Hematopoietic multipotent progenitor cell treated with erythropoietin and hydrocortisone succinate and interleukin-3 and kit ligand, for 4 days (in vitro differentiated cells): ENCODE data around the gene MRPL58.
"Not testable (repeated sequence)": the region's sequence is repeated elsewhere in the genome, so short reads cannot be mapped to it uniquely, and the experiment has no call there.

Experiments used
- DNase-seq: peaks from one replicate; pipeline ENCODE4 v3.0.0-alpha.2; 2015

Gene MRPL58

DNA sequence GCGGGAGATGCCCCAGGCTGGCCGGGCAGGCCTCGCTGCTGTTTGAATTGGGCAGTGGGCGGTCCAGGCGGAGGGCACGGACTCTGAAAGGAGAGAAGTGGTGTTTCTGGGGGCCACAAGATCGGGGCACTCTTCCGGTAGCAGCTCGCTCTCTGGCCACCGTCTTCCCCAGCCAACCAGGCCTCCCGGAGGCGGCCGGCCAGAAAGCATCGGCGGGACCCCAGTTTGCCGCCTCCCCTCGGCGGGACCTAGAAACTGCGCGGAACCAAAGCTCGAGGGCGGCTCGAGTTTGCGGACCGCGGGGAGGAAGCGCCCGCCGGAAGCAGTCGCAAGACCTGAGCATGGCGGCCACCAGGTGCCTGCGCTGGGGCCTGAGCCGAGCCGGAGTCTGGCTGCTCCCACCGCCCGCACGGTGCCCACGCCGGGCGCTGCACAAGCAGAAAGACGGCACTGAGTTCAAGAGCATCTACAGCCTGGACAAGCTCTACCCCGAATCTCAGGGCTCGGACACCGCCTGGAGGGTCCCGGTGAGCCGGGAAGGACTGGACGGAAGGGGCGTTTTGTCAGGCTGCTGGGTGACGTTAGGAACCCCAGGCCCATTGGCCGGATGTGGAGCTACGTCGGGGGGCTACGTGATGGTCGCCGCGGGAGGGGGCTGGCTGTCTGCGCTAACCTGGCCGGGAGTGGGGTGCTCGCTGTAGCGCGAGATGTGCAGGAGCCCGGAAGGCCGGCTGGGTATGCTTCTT, at the start of gene MRPL58:
MRPL58 (plus strand) TSS at position 325 of the 746 bp plus-strand sequence; CDS start at position 342, 17 bp downstream.
- DNase-seq: peak; percentile 96

DNA sequence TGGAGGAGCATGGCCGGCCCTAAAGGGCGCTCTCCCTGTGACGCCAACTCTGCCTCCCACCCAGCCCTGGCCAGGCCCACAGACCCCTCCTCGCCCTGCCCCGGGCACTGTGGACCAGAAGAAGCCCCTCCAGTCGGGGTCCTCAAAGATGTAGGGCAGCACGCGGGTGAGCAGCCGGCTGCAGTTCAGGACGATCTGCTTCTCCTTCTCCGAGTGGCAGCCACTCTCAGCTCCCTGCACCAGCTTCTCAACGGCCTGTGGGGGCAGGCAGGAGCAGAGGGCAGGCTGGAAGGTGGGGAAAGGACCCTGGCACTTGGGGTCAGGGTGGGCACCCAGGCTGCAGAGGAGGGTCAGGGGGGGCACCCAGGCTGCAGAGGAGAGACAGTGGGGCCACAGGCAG, 48.8 kb upstream of the MRPL58 start:
- DNase-seq: peak; percentile 33

DNA sequence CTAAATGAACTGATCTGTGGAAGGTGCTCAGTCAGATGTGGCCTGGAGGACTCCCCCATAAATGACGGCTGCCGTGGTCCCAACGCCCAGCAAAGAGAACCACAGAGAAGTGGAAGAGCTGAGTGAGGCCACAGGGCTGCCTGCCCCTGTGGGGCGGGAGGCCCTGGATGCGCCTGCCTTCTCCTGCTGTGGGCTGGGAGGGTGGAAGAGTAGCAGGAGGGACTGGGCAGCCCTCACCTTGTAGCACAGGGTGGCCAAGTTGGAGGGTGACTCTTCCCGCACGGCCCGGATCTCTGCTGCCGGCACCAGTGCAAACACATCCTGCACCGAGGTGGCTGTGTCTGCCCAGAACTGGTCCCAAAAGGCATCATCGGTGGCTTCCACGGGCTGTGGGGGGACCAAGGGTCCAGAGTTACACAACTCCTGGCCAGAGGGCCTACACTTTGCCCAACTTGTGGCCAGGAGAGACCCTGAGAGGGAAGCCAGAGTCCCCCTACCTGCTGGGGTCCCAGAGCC, 48.2 kb upstream of the MRPL58 start:
- no peak for DNase-seq

DNA sequence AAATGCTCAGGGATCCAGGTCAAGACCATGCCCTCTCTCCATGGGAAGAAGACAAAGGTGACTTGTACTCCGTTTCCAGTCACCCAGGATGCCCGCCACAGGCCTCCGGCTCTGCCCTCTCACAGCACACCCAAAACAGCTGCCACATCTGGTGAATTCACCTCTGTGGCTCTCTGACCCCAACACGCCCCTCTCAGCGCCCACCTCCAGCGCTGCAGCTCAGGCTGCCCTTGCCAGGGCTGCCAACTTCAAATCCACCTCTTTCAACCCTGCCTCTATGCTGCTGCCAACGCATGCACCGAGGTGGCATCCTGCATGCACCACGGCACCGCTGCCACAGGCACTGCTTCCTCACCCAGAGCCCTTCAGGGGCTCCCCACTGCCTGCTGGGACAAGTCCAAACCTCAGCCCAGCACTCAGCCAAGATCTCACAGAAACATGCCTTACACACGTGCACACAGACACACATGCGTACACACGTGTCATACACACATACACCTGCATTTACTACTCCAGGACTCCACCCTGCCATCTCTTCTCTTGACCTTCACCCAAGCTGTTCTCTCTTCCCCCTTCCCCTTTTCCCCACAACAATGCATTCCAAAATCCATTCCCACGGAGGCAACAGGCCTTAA, 47.4 kb upstream of the MRPL58 start:
- no peak for DNase-seq

DNA sequence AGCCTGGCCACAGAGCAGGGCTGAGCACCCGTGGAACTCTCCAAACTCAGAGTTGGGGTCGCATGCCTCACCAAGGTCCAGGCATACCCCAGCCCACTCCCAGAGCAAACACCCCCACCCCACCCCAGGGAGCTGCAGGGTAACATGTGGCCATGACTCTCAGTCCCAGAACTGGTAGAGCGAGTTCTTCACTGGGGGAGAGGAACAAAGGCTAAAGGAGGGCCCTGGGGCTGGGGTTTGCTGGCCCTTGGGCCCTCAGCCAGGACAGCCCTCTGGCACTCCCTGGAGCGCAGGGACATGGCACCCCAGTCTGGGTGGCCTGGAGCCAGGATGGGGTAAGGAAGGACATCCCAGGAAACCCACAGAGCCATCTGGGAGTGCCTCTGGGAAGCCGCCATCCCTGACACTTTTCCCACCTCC, 44.1 kb upstream of the MRPL58 start:
- no peak for DNase-seq

DNA sequence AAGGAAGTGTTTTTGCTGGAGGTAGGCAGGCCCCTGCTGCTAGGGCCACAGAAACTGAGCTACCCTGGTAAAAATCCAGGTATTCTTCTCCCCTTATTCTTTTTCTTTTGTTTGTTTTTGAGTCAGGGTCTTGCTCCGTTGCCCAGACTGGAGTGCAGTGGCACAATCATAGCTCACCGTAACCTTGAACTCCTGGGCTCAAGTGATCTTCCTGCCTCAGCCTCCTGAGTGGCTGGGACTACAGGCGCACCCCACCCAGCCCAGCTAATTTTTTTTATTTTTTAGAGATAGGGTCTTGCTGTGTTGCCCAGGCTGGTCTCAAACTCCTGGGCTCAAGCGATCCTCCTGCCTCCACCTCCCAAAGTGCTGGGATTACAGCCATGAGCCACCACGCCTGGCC, 43.0 kb upstream of the MRPL58 start:
- DNase-seq: not testable (repeated sequence)

DNA sequence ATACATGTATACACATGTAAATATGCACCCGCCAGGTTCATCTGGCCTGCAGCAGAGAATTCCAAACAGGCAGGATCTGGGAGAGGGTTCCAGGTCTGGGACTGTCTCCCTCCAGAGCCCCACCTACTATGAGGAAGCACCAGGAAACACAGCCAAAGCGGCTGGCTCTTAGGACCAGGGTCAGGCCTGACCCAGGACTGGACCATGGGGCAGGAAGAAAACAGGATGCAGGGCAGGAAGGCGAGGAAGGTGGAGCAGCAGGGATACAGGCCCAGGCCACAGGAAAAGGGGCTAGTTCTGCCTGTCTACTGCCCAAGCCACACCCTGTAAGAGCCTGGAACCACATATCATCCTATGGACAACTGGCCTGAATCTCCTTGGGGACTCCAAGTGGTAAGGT, 42.1 kb upstream of the MRPL58 start:
- no peak for DNase-seq

DNA sequence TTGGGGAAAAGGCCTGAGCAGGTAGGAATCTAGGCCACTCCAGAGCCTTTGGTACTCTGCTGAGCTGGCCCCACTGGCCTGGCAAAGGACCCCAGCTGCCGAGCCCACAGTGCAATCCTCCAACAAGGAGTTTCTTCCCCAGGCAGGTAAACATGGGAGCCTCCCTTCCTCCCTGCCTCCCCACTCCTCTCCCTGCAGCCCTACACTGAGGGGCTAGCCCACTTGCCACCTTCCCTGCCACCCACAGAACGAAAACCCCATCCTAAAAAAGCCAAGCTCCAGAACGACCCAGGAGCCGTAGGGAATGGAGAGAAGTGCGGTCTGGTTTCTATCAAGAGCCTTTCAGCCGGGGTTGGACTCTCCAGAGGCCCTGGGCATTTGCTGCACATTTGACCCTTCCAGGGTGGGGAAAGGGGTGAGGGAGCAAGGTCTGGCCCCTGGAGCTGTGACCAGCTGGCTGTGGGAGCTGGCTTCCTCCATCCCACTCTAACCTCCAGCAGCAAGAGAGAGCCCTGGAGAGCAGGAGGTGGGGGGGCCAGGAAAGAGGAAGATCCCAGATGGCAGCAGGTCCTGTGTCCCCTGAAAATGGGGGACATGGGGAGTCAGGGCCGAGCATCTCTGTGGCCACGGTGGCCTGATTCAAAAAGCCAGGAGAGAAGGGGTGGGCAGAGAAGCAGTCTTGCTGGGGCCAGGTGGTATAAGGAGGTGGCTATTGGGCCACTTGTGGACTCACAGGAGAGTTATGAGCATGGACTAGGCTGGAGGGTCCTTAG, 41.2 kb upstream of the MRPL58 start:
- no peak for DNase-seq

DNA sequence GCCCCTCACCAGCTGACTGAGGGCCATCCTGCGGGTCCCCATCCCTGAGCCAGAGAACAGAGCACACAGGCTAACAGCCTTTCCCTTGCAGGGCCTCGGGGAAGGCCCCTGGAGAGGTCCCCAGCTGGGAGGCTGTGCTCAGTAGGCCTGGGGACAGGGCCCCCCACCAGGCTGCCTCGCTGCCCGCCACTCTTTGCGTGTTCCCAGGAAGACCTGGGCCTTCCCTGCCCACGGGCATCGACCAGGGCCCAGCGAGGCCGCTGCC, 40.7 kb upstream of the MRPL58 start:
- no peak for DNase-seq

DNA sequence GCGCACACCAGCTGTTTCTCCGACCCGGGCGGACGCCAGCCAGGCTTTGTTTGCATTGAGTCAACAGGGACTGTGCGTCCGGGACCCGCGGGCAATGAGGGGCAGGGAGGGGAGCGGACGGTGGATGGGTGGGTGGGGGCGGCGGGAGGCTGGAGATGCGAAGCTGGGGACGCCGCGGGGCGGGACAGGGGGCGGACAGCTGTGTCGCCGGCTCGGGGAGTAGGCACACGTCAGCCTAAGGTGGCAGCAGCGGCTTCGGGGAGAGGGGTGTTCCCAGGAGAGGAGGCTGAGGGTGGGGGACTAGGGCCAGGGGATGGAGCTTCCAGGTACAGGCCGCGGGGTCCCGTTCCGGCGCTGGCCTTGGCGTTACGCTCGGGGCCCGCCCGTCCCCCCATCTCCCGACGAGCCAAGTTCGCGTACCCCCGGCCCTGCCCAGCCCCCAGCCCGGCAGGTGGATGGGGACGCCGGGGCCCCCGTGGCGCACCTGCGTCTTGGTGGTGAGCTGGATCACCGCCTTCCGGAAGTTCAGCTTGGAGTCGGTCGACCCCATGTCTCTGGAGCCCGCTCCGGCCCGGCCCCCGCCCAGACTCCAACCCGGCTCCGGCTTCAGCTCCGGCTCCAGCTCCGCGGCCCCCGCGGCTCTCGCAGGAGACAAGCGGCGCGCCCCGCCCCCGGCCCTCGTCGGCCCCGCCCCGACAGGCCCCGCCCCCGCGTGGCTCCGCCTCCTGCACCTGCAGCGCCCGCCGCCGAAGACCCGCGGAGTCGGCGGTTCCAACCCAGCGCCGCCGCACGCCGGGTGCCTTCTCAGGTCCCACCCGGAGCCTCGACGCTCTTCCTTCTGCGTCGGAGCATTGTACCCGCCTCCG, 40.1 kb upstream of the MRPL58 start, which contains the start of gene HID1:
HID1 (minus strand) TSS at position 653 of the 866 bp plus-strand sequence; CDS start at position 550, 103 bp downstream.
- peak; percentile 68 for DNase-seq

DNA sequence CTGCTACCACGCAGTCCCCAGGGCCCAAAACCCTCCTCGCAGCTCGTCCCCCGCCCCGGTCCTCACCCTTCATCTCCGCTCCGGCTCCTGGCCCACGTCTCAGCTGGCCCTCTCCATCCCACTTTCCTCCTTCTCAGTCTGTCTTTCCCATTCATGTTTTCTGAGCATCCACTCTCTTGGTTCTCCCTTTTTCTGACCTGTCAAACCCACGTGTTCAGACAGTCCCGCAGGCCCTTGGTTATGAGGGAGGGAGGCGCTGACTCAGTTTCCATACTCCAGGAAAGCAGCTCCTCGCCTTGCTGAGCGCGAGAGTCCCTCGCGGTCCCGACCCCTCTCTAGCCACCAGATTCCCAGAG, 39.5 kb upstream of the MRPL58 start:
- DNase-seq: no peak

DNA sequence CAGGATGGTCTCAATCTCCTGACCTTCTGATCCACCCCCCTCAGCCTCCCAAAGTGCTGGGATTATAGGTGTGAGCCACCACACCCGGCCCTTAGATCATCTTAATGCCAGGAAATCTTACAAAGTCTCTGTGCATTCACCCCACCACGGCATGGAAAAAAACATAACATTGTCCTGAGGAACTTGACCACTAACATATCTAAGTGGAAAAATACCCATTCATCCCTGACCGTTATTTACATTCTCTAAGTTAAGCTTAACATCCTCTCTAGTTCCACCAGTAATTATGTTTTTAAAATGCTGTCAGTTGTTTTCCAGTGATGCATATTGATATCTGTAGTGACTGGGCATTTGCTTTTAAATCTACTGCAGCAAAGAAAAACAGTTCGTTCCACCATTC, 36.5 kb upstream of the MRPL58 start:
- no peak for DNase-seq

DNA sequence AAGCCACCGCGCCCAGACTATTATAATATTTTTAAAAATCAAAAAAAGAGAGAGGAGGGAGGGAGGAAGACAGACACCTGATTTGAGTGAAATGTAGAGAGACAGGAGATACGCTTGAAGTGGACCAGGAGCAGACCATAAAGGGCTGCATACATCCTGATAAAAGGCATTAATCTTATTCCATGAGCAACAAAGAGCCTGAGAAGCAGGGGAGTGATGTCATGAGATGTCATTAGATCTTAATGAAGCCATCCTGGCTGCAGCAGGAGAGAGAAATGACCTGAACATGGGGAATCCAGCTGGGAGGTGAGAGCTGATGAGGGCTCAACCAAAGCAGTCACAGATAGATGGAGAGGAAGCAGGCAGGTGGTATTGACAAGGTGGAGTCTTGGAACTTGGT, 34.7 kb upstream of the MRPL58 start:
- DNase-seq: no peak

DNA sequence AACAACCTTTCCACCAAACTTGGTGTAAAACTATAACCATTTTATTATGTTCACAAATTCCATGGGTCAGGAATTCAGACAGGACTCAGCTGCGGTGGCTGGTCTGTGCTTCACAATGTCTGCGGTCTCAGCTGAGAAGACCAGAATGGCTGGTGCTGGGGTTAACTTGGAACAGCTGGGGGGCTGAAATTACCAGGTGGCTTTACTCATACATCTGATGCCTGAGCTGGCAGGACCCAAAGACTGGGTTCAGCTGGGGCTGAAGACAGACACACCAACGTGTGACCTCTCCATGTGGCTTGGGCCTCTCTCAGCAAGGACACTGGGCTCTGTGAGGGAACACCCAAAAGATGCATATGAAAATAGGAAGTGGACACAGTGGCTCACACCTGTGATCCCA, 34.2 kb upstream of the MRPL58 start:
- no peak for DNase-seq

DNA sequence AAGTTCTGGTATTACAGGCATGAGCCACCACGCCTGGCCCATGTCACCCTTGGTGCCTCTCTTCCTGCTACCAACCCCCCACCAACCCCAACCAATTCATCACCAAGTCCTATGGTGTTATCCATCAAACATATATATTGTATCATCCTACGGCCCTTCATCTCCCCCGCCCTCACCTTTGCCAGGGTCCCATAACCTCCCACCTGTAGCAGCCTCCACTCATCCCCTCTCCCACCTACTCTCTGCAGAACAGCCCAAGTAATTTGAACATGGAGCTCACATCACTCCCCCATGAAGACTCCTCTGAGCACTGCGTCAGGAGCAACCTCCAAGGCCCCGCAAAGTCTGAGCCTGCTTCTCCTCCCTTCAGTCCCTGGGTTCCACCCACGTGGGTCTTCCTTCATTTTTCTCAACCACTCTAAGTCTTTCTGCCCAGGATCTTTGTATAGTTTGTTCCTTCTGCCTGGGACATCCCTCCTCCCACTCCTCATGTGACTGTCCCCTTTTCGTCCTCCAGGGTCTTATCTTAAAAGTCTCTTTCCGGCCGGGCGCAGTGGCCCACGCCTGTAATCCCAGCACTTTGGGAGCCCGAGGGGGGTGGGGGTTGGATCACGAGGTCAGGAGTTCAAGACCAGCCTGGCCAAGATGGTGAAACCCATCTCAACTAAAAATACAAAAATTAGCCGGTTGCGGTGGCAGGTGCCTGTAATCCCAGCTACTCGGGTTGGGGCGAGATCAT, 32.9 kb upstream of the MRPL58 start:
- no peak for DNase-seq

DNA sequence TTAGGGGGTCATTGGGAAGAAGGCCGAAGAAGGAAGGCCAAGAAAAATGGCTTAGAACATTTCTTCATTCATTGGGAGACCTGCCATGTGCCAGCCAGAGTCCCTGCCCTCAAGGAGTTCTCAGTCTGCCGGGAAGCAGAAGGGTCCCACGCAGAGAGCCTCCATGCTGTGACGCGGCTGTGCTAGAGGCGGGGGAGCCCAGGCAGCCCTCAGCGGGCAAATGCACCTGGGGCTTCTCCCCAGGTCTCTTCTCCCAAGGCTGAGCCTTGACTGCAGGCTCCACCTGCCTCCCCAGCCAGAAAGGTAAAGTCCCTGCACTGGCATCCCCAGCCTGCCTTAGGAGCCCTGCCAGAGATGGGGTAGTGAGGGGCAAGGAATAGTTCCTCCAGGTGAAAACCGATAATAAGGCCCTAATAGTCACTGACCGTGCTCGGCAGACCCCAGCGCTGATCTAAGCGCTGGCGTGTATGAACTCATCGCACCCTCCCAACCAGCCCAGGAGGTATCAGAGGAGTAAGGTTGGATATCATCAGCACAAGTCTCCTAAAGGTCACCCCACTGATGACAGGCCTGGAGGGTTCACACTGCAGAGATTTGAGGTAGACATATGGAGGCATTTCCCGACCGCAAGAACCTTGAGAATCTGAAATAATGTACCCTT, 31.0 kb upstream of the MRPL58 start:
- no peak for DNase-seq

DNA sequence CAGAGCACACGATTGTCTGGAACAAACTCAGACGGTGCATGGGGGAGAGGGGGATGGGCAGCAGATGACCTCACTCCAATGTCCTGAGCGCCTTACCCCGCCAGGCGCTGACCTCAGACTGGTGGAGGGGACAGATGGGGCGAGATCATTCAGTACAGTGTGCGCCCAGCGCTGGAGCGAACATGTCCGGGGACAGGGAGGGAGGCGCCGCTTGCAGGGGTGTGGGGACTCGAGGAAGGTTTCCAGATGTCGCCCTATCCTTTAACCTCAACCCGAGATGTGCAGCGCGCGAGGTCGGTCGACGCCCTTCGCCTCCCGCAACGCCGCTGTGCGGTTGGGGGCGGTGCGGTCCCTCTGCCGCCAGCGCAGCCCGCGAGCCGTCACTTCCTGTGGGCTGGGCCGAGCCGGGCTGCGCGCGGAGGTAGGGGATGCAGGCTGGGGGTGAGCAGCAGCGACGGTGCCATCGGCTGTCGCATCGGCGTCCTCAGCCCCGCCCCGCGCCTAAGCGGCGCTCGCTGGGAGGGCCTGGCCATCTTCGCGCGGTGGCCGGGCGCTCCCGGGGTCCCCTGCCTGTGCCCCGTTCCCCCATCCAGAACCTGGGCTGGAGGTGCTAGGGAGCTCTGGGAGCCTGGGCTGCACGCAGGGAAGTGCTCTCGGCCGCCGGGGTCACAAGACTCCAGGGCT, 30.3 kb upstream of the MRPL58 start:
- DNase-seq: peak; percentile 74

DNA sequence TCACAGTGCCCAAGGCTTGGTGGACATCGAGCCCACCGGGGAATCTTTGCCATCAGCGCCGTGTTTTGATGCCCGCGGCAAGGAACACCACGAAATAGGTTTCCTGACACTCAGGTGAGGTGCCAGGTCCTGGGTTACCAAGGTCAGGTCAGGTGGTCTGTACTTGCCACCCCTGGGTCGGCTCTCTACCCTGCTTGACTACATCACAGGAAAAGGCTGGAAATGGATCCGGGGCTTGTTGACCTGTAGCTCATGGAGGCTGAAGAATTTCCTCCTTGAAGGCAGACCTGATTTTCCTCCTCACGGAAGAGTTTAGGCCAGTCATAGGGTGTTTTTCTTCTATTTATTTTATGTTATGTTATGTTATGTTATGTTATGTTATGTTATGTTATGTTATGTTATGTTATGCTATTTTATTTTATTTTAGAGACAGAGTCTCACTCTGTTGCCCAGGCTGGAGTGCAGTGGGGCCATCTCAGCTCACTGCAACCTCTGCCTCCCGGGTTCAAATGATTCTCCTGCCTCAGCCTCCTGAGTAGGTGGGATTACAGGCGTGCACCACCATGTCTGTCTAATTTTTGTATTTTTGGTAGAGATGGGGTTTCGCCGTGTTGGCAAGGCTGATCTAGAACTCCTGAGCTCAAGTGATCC, 29.7 kb upstream of the MRPL58 start:
- not testable (repeated sequence) for DNase-seq

DNA sequence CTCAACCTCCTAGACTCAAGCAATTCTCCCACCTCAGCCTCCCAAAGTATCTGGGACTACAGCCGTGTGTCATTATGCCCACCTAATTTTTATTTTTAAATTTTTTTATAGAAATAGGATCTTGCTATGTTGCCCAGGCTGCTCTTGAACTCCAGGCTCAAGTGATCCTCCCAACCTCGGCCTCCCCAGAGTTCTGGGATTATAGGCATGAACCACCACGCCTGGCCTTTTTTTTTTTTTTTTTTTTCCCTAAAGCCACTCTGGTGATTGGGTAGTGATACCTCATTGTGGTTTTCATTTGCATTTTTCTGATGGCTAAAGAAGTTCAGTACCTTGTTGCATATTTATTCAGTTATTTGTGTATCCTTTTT, 26.3 kb upstream of the MRPL58 start:
- no peak for DNase-seq

DNA sequence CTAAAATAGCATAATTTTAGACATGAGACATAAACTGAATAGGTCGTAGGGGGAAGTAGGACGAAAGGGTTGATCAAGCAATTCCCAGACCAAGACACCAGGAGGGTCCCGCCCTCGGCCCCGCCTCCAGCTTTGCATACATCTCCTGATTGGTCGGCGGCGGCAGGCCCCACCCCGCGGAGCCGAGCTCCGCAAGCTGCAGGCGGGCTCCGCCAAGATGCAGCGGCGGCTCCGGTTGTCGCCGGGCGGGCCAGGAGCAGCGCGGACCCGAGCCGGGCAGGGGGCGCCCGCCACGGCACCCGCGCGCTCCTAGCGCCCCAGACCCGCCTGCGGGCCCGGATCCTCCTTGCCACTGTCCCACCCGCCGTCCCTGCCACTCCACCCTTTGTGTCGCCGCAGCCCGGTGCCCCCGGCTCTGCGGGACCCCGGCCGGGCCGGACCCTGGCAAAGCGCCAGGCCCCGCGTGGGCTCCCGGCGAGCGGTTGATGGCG, 25.0 kb upstream of the MRPL58 start, which contains the start of gene CDR2L:
CDR2L (plus strand) TSS at position 215 of the 491 bp plus-strand sequence. CDS start 412 bp downstream, outside the sequence.
- peak; percentile 97 for DNase-seq
